ENCODE data around the gene GALNT16. TPM values are rescaled to one million over a fixed set of nuclear protein-coding genes. Genes with fewer than 3 reads are reported as not detected.

Gene GALNT16
- total RNA-seq, 1 donor from 2014 or later = 8.2 TPM

DNA sequence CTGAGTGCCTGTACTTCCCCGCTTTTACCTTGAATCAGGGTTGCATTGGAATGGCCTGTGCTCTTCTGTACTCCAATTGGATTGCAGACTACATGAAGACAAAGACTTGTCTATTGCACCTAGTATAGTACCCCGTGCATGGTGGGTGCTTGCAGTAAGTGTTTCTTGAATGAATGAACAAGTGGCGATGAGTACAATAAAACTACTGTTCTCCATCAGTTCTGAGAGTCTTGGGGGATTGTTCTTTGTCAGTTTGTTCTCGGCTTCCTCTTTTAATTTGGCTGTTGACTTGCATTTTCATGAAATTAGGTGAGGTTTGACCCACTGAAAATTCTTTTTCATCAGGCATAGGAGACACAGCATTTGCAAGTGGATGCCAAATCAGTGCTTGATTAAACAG, 104.0 kb downstream of the GALNT16 start:
- TF ChIP-seq, protein P1, sequence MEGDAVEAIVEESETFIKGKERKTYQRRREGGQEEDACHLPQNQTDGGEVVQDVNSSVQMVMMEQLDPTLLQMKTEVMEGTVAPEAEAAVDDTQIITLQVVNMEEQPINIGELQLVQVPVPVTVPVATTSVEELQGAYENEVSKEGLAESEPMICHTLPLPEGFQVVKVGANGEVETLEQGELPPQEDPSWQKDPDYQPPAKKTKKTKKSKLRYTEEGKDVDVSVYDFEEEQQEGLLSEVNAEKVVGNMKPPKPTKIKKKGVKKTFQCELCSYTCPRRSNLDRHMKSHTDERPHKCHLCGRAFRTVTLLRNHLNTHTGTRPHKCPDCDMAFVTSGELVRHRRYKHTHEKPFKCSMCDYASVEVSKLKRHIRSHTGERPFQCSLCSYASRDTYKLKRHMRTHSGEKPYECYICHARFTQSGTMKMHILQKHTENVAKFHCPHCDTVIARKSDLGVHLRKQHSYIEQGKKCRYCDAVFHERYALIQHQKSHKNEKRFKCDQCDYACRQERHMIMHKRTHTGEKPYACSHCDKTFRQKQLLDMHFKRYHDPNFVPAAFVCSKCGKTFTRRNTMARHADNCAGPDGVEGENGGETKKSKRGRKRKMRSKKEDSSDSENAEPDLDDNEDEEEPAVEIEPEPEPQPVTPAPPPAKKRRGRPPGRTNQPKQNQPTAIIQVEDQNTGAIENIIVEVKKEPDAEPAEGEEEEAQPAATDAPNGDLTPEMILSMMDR (IDR thresholded peaks at IDR 0.05; ENCODE audit: unreplicated experiment) = no peak
- Mint-ChIP-seq H3K9me3 (no peaks in the 10 kb centered on the region), H3K27me3 (ENCODE audit: low read depth) (peaks cover 2% of the 10 kb centered on the region), H3K36me3 (no peaks in the 10 kb centered on the region), H3K4me1 (no peaks in the 10 kb centered on the region), H3K27ac (no peak overlapping the region), H3K4me3 (no peak overlapping the region)
- no peak for DNase-seq (ENCODE audit: low spot score in 2 of 2, unreplicated experiment in 2 of 2)

DNA sequence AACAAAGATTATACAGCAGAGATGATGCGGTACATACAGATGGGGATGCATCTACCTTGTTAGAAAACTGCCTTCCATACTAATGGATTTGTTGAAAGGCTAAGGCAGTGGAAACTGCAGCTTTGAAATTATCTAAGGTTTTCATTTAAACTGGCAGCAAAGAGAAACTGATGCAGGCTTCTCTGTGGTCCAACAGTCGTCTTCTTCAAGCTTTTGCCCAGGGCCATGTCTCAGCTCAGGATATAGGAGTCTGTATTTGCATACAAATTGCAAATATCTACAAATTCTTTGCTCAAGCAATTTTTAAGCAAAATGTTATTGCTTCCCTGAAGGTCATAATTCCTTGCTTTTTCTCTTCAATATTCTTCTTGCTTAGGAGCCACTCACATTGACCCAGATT, 104.4 kb downstream of the GALNT16 start:
- no peak for DNase-seq (ENCODE audit: low spot score in 2 of 2, unreplicated experiment in 2 of 2)
- Mint-ChIP-seq H3K4me3 (no peak overlapping the region), H3K9me3 (no peaks in the 10 kb centered on the region), H3K27ac (no peak overlapping the region), H3K36me3 (no peaks in the 10 kb centered on the region), H3K27me3 (ENCODE audit: low read depth) (peaks cover 2% of the 10 kb centered on the region), H3K4me1 (no peaks in the 10 kb centered on the region)
- TF ChIP-seq, protein P1 (IDR thresholded peaks at IDR 0.05; ENCODE audit: unreplicated experiment) = no peak

DNA sequence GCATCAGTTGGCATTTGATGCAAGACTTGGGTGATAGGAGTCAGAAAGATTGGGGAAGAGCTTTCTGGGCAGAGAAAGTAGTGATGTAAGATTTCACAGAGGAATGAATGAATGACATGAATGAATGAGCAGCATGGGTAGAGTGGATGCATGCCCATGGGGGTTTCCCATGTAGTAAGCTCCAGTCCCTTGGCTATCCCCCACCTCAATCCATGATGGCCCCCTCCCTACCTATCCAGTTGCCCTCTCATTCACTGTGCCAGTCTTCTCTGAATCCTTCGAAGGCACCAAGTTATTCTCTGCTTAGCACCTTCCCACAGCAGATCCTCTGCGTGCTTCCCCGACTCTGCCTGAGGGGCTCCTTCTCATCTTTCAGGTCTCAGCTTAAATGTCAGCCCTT, 106.1 kb downstream of the GALNT16 start:
- DNase-seq (ENCODE audit: low spot score in 2 of 2, unreplicated experiment in 2 of 2) = no peak
- H3K27me3 Mint-ChIP-seq (ENCODE audit: low read depth) = peaks cover 2% of the 10 kb centered on the region
- no peak overlapping the region for H3K4me3 Mint-ChIP-seq
- H3K9me3 Mint-ChIP-seq = no peaks in the 10 kb centered on the region
- TF ChIP-seq, protein P1 (IDR thresholded peaks at IDR 0.05; ENCODE audit: unreplicated experiment) = no peak
- no peaks in the 10 kb centered on the region for H3K36me3 Mint-ChIP-seq
- H3K27ac Mint-ChIP-seq = no peak overlapping the region
- H3K4me1 Mint-ChIP-seq = no peaks in the 10 kb centered on the region

DNA sequence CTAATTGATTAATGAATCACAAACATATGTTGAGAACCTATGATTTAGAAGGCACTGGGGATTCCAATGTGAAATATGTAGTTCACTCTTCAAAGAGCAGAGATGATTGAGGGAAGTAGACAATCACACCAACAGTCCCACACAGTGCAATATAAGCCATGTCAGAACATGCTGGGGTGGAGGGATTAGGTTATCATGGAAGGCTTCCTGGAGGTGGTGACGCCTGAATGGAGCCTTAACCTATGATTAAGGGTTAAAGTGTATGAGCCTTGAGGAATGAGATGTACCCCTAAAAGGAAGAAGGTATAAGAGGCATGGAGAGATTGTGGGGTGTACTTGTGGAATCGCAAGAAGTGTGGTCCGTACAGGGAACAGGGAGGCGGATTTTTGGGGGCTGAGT, 106.8 kb downstream of the GALNT16 start:
- TF ChIP-seq, protein P1 (IDR thresholded peaks at IDR 0.05; ENCODE audit: unreplicated experiment) = no peak
- no peak overlapping the region for H3K4me3 Mint-ChIP-seq
- no peaks in the 10 kb centered on the region for H3K9me3 Mint-ChIP-seq
- H3K4me1 Mint-ChIP-seq = no peaks in the 10 kb centered on the region
- H3K27me3 Mint-ChIP-seq (ENCODE audit: low read depth) = peaks cover 2% of the 10 kb centered on the region
- H3K27ac Mint-ChIP-seq = no peak overlapping the region
- H3K36me3 Mint-ChIP-seq = no peaks in the 10 kb centered on the region
- DNase-seq (ENCODE audit: low spot score in 2 of 2, unreplicated experiment in 2 of 2) = no peak

DNA sequence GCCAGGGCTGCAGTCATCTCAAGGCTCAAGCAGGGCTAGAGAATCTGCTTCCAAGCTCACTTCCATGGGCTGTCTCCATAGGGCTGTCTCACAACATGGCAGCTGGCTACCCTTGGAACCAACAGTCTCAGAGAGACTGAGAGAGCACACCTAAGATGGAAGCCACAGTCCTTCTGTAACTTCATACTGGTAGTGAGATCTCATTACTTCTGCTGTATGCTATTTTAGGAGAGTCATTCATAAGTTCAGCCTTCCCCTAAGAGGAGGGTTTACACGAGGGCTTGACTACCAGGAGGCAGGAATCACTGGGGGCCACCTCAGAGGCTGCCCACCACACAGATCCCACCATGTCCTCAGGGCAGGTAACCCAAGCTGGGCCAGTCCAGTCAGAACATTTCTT, 108.4 kb downstream of the GALNT16 start:
- TF ChIP-seq, protein P1 (IDR thresholded peaks at IDR 0.05; ENCODE audit: unreplicated experiment) = no peak
- no peak for DNase-seq (ENCODE audit: low spot score in 2 of 2, unreplicated experiment in 2 of 2)
- H3K9me3 Mint-ChIP-seq = no peaks in the 10 kb centered on the region
- H3K27ac Mint-ChIP-seq = no peak overlapping the region
- H3K27me3 Mint-ChIP-seq (ENCODE audit: low read depth) = no peaks in the 10 kb centered on the region
- no peak overlapping the region for H3K4me3 Mint-ChIP-seq
- H3K36me3 Mint-ChIP-seq = peaks cover 4% of the 10 kb centered on the region
- H3K4me1 Mint-ChIP-seq = no peaks in the 10 kb centered on the region

DNA sequence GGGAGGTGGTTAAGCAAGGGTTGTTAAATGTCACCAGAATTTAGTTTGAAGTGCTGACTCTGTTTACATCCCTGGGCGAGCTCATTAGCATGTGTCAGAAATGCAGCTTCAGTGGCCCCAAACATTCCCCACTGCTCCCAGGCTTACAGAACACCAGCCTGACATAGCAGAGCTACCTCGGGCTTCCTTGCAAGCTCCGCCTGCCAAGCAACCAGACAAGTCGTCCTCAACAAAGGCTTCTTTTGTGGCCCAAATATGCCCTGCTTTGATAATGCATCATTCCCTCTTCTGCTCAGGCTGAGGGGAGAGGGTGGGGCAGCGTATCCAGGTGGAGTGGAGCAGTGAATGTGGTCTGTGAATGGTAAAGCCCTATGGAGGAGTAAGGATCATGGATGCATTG, 110.1 kb downstream of the GALNT16 start:
- H3K27me3 Mint-ChIP-seq (ENCODE audit: low read depth) = no peaks in the 10 kb centered on the region
- TF ChIP-seq, protein P1 (IDR thresholded peaks at IDR 0.05; ENCODE audit: unreplicated experiment) = no peak

More for the DNA sequence above, 110.1 kb downstream of the GALNT16 start:
- H3K4me1 Mint-ChIP-seq = no peaks in the 10 kb centered on the region
- peaks cover 16% of the 10 kb centered on the region for H3K36me3 Mint-ChIP-seq
- DNase-seq (ENCODE audit: low spot score in 2 of 2, unreplicated experiment in 2 of 2) = no peak
- H3K27ac Mint-ChIP-seq = no peak overlapping the region
- no peak overlapping the region for H3K4me3 Mint-ChIP-seq
- peaks cover 11% of the 10 kb centered on the region for H3K9me3 Mint-ChIP-seq
